ENCODE measurements around the gene NETO2. TPM values are rescaled to one million over a fixed set of nuclear protein-coding genes. Genes with fewer than 3 reads are reported as not detected.
"Not testable (repeated sequence)": the region's sequence is repeated elsewhere in the genome, so short reads cannot be mapped to it uniquely, and the experiment has no call there.

The NETO2 gene
- total RNA-seq, 4 donors from 2014 or later: 0.79 to 8.8 (median 3.3) TPM

DNA sequence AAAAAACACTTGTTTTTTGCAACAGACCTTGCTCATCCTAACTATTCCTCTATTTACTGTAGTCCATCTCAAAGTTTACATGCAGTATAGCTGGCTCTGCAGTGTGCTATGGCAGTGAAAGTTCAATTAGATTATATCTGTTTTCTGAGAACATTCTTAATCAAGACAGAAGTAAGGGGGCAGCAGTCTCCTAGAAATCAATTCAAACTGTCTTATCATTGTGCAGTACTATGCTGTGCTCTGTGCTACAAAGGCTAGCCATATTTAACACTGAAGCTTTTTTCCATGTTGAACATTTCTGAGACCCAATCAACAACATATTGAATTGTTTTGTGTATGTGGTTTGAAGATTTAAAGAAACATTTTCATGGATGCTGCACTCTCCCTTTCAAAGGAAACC lies 11.4 kb downstream of the NETO2 start:
- DNase-seq (ENCODE audit: low spot score) (no peak), ATAC-seq (ENCODE audit: low FRiP score) (no peak)

DNA sequence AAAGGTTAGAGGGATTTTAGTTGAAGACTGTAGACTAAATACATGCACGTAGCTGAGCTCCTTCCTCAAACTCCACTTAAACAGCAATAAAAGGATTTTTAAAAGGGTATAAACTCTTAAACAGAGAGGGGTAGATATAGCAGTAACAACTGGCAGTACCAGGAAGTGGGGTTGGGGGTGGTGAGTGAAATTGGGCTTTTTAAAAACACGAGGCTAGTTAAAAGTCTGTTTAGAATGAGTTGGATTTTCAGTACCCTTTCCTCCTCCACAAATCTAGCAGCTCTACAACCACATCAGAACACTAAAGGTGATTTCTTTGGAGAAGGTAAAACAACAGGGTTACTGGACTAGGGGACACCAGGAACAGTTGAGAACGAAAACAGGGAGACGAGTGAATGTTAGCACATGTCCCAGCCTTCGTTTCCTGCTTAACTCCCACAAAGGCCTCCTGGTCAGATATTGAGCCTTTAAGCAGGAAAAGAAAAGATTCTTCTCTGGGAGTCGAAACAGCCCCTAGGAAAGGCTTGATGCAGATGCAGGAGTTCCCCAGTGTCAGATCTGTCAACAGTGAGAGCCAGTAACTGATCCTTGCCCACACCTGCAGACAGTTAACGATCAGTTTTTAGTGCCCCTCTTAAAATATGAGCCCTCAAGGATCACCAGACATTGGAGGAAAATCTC lies 13.8 kb downstream of the NETO2 start:
- no peak for TF ChIP-seq CTCF (IDR thresholded peaks at IDR 0.05)
- ATAC-seq (ENCODE audit: low FRiP score): no peak

More for the DNA sequence above, 11.4 kb downstream of the NETO2 start:
- no peak for TF ChIP-seq CTCF (IDR thresholded peaks at IDR 0.05)

DNA sequence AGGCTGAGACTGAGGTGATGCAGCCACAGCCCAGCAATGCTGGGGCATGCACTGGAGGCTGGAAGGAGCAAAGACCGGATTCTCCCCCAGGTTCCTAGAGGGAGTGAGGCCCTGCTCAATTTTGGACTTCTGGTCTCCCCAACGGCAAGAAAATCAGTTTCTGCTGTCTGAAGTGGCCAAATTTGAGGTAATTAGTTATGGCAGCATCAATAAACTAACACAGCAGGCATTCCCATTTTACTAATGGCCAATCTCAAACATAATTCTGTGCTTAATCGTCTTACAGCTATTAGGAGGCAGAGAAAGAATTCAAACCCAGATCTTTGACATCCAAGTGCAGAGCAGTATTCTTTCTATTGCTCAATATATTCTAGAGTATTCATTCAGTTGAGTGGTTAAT lies 16.2 kb downstream of the NETO2 start:
- DNase-seq (ENCODE audit: low spot score) (no peak), ATAC-seq (ENCODE audit: low FRiP score) (no peak)
- TF ChIP-seq CTCF (IDR thresholded peaks at IDR 0.05): no peak

More for the DNA sequence above, 13.8 kb downstream of the NETO2 start:
- DNase-seq (ENCODE audit: low spot score): no peak

DNA sequence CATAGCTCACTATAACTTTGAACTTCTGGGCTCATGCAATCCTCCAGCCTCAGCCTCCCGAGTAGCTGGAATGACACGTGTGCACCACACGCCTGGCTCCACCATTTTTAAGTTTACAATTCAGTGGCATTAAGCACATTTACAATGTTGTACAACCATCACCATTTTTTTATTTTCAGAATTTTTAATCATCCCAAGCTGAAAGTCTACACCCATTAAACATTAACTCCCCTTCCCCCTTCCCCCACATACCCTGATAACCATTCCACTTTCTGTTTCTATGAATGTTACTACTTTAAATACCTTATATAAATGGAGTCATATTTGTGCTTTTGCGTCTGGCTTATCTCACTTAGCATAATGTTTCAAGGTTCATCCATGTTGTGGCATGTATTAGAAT lies 18.0 kb downstream of the NETO2 start:
- TF ChIP-seq CTCF (IDR thresholded peaks at IDR 0.05): no peak
- ATAC-seq (ENCODE audit: low FRiP score): no peak
- DNase-seq (ENCODE audit: low spot score): no peak

DNA sequence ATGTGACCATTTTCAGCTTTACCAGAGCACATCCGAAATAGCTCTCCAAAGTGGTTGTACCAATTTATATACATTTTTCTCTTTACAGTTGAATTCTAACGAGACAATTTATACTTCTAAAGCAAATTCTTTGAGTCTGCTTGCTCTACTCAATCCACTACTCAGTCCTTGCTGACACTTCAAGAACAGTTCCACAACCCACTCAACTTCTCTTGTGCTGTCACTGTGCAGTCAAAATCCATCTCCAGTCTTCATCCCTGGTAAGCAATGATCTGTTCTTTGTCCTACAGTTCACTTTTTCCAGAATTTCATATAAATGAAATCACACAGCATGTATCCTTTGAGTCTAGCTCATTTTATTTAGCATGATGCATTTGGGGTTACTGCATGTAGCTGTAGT lies 30.6 kb downstream of the NETO2 start:
- TF ChIP-seq CTCF (IDR thresholded peaks at IDR 0.05): no peak
- ATAC-seq (ENCODE audit: low FRiP score): no peak
- no peak for DNase-seq (ENCODE audit: low spot score)

- no peak for TF ChIP-seq CTCF (IDR thresholded peaks at IDR 0.05)
- ATAC-seq (ENCODE audit: low FRiP score): no peak
Measured at GRCh38 chr16:47110939-47111338, 32.8 kb downstream of the NETO2 start.

GRCh38 chr16:47109361-47109760 lies 34.4 kb downstream of the NETO2 start:
- no peak for TF ChIP-seq CTCF (IDR thresholded peaks at IDR 0.05)
- ATAC-seq (ENCODE audit: low FRiP score) (no peak), DNase-seq (ENCODE audit: low spot score) (no peak)

More at GRCh38 chr16:47110939-47111338, 32.8 kb downstream of the NETO2 start:
- no peak for DNase-seq (ENCODE audit: low spot score)

DNA sequence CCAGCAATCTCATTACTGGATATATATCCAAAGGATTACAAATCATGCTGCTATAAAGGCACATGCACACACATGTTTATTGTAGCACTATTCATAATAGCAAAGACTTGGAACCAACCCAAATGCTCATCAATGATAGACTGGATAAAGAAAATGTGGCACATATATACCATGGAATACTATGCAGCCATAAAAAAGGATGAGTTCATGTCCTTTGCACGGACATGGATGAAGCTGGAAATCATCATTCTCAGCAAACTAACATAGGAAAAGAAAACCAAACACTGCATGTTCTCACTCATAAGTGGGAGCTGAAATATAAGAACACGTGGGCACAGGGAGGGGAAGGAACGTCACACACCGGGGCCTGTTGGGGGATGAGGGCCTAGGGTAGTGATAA lies 40.8 kb downstream of the NETO2 start:
- not testable (repeated sequence) for ATAC-seq (ENCODE audit: low FRiP score); DNase-seq (ENCODE audit: low spot score)

GRCh38 chr16:47097154-47097553 lies 46.6 kb downstream of the NETO2 start:
- not testable (repeated sequence) for ATAC-seq (ENCODE audit: low FRiP score); DNase-seq (ENCODE audit: low spot score)

All from omental fat pad (tissue), 4 donors.